Fibroblast of skin of scalp (primary cell): Measurements from ENCODE around the gene HSFX1. TPM values are rescaled to one million over a fixed set of nuclear protein-coding genes. Genes with fewer than 3 reads are reported as not detected.
"Not testable (repeated sequence)": the region's sequence is repeated elsewhere in the genome, so short reads cannot be mapped to it uniquely, and the experiment has no call there.

Experiments used
- DNase-seq: peaks from one replicate; pipeline ENCODE4 v3.0.0-alpha.2; 2013
- polyA plus RNA-seq, 2 experiments: library from polyadenylated mRNA; unstranded; fragments of 120-200 nt; gene quantifications; one replicate each; pipeline ENCODE4 v1.2.1, GENCODE V29; 2013; ENCODE audit not compliant: insufficient read length in 2 of 2

HSFX1 gene, protein sequence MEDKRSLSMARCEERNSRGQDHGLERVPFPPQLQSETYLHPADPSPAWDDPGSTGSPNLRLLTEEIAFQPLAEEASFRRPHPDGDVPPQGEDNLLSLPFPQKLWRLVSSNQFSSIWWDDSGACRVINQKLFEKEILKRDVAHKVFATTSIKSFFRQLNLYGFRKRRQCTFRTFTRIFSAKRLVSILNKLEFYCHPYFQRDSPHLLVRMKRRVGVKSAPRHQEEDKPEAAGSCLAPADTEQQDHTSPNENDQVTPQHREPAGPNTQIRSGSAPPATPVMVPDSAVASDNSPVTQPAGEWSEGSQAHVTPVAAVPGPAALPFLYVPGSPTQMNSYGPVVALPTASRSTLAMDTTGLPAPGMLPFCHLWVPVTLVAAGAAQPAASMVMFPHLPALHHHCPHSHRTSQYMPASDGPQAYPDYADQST
- 0.43 TPM for polyA plus RNA-seq (2013, experiment 1 of 2; ENCODE audit: insufficient read length)
- polyA plus RNA-seq (2013, experiment 2 of 2; ENCODE audit: insufficient read length), result 0.49 TPM

DNA sequence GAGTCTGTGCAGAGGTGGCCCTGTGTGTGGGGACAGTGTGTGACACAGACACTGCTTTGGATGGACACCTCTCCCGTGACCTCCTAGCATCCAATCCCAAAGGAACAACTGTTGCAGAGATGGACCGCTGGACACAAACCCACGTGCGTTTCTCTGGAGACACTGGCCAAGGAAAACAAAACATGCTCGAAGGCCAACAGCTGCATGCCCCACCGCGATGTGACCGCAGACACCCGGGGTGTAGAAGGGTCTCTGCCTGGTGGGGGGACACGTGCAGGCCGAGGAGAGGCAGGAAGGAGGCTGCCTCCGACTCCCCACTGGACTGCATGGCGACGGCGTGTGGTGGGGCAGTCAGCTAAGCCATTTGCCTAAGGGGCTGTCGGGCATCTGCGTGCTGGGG lies at the start of gene HSFX1:
HSFX1 (plus strand) TSS at position 301 of the 400 bp plus-strand sequence. CDS start 614 bp downstream, outside the sequence.
- DNase-seq, result not testable (repeated sequence)

DNA sequence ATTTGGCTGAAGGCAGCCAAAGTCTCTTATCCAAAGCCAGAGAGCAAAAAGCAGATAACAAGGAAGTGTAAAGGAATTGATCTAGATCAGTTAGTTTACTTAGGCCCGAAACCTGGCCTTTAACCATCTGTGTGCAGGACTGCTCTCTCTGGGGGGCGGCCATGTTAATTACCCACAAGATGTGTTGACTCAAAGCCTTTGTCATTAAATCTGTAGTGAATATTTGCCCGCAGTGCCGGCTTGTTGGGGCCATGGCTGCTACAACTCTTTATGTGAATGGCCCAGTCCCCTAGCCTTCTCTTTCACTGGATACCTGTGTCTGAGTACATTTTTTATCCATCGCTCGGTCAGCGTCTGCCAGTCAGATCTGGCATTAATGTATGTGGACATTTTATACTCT lies 46.6 kb upstream of the HSFX1 start:
- not testable (repeated sequence) for DNase-seq

DNA sequence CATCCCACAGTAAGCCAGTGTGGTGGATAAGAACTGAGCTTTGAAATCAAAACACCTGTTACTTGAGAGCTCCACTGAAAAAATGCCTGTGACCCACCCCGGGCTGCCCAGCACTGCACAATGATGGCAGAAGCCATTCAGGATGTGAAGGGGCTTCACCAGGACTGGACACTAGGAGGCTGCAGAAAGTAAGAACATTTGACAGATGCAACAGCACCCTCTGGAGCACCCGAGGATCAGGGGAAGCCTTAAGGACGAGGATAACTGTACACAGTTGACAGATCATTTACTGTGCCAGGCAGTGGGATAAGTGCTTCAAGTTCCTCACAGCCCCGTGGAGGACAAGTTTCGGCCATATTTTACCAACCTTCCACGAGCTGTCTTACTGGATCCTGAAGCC lies 31.6 kb upstream of the HSFX1 start:
- not testable (repeated sequence) for DNase-seq

DNA sequence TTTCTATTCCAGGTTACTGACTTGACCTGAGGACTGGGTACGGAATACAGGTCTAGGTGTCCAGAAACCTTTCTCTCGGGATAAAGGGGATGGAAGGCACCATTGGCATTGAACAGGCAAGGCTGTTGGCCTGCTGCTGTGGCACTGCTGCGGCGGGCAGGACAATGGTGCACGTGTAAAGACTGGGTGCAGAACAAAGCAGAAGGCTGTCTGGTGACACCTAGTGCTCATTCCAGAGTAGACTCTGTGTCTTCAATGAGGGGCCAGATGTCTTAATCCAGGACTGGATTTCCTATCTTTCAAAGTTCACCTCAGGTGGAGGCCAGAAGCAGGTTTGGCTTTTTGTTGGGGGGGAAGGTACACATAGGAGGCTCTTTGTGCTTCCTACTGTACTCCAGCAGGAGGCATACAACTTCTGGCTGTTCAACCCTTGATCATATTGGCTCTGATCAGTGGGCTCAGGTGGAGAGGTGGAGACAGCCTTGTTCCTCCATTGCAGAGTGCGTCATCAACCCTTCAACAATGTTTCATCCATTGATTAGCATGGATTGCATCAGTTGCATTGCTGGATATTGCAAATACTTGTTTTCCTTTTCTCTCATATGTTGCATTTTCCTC lies 27.4 kb upstream of the HSFX1 start:
- not testable (repeated sequence) for DNase-seq

DNA sequence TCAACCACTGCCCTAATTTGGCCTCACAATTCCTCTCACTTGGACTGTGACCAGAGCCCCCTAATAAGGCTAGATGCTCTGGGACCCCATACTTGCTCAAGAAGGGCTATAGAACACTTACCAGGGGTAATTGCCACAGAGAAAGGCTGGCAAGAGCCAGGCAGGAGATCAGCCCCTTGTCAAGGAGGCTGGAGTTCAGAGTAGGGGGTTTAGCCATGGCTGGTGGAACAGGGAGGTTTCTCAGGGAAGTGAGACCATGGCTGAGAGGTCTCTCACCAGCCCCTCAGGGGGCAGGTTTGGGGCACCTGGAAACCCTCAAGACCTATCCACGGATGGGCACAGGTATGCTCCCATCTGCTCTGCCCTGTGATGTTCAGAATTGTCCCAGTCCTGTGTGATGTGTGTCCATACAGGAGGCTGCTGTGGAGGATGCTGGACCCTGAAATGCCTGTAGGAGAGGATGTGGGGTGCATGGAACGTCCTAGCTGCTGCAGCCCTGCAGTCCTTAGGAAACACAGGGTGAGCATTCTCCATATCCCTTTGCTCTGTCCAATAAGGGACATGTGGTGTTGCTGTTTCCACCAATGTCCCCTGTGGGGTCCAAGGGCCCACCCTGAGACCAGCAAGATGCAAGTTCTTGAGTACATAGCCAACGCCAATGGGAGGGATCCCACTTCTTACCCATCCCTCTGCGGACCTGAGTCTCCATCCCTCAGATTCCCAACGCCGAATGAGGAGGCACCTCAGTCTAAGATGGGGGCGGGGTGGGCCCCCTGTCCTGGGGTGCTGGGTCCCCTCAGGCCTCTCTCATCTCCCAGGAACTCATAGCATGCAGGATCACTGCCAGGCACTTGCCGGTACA lies 16.4 kb upstream of the HSFX1 start:
- DNase-seq, result no peak

DNA sequence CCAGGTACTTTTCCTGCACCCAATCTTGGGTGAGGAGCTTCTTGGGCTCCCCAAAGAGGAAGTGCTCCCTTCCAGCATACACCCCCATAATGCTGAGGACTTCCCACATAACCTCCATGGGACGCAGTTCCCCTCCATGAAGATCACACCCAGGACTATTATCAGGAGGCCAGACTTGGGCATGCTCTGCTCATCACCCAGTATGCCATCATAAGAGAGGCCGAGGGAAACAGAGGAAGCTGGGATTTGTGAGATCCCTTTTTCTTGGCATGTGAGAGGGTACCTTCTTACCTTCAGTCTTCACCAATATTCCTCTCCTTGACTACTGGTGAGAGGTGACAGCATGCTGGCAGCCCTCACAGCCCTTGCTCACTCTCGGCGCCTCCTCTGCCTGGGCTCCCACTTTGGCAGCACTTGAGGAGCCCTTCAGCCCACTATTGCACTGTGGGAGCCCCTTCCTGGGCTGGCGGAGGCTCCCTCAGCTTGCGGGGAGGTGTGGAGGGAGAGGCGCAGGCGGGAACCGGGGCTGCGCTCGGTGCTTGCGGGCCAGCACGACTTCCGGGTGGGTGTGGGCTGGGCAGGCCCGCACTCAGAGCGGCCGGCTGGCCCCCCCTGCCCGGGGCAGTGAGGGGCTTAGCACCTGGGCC lies 15.7 kb upstream of the HSFX1 start:
- no peak for DNase-seq

DNA sequence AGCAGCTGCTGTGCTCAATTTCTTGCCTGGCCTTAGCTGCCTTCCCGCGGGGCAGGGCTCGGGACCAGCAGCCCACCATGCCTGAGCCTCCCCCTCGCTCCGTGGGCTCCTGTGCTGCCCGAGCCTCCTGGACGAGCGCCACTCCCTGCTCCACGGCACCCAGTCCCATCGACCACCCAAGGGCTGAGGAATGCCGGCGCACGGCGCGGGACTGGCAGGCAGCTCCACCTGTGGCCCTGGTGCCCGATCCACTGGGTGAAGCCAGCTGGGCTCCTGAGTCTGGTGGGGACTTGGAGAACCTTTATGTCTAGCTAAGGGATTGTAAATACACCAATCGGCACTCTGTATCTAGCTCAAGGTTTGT lies 15.2 kb upstream of the HSFX1 start:
- not testable (repeated sequence) for DNase-seq

DNA sequence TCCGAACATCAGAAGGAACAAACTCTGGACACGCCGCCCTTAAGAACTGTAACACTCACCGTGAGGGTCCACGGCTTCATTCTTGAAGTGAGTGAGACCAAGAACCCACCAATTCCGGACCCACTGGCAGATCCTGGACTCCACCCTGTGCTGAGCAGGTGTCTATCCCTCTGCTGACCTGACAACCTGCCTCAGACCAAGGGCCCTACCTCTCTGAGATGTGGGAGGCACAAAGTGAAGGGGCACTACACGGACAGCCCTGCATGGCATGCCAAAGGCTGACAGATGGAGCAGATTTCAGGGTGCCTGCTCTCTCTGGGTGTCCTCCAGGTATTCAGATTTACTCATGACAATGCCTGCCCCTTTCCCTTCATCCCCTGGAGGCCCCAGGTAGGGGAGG lies 14.0 kb upstream of the HSFX1 start:
- DNase-seq, result no peak

DNA sequence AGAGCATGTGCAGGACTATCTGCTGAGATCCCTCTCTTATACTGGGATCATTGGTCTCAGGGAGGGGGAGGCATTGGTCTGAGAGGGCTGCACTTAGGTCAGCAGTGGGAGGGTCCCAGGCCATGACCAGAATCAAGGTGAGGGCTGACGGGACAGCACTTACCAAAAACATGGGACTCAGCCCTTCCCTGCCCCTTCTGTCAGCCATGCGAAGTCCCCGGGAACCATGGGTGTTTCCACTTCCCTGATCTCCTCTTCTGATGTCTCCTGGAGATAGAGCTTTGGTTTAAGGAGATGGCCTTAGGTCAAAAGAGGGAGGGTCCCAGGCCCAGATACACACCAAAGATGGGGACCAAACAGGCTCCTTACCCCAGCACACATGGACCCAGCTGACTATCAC lies 12.9 kb upstream of the HSFX1 start:
- no peak for DNase-seq

DNA sequence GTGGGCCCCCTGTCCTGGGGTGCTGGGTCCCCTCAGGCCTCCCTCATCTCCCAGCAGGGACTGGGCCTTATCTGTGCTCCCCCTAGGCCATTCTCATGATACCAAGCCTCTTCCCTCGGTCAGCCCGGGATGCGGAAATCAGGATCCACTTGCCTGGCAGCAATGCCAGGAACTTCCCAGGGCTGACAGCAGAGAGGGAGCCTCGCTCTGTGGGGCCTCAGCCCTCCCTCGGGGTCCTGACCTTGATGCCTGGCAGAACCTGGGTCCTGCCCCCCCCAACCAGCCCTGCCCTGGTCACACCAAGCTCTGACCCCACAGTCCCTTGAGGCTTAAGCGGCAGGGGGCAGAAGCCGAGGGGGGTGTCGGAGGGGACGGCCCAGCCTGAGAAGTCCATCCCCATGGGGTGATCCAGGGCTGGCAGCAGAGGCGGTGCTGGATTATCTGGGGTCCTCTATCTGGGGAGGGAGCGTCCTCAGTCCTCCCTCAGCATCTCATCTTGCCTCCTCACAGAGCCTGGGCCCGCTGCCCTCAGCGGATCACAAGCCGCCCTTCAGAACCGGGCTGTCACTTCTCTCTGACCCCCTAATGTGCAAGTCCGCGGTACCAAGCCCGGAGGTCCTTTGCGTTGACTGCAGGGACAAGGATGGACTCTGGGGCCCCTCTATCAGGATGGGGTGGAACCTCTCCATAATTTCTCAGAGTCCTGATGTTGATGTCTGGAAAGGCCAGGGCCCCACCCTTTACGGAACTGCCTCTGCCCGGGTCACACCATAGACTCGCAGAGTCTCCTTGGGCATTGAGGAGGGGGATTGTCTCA lies 11.8 kb upstream of the HSFX1 start:
- not testable (repeated sequence) for DNase-seq

DNA sequence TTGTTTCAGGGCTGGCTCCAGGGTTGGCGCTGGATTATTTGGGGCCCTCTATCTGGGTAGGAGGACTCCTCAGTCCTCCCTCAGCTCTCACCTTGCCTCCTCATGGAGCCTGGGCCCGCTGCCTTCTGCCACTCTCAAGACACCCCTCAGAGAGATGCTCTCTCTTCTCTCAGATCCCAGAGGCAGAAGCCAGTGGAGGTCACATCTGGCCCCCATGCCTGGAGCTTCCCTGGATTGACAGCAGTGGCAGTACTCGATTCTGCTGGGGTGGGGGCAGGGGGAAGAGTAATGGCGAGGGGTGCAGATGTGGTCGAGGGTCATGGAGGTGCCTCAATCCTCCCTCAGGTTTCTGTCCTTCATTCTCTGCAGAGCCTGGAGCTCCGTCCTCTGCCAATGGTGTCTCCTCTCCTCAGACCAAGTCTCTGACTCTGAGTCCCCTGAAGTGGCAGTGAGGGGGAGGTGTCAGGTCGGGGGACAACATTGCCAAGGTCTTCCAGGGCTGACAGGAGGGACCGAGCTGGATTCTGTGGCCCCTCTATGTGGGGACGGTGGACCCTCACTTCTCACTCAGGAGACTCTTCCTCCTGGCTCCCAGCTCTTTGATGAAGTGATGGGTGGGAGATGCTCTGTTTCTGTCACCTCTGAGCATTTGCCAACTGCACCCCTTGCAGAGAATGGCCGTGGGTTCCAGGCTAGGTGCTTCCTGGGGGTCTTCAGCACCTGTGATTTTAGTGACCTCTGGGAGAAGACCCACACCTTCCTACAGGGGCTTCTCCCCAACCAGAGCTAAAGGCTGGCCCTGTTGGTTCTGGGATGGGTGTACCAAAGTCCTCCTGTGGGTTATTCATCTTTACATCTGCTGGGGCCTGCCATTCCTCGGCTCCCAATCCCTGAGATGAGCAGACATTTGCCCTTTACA lies 10.9 kb upstream of the HSFX1 start:
- DNase-seq, result no peak

DNA sequence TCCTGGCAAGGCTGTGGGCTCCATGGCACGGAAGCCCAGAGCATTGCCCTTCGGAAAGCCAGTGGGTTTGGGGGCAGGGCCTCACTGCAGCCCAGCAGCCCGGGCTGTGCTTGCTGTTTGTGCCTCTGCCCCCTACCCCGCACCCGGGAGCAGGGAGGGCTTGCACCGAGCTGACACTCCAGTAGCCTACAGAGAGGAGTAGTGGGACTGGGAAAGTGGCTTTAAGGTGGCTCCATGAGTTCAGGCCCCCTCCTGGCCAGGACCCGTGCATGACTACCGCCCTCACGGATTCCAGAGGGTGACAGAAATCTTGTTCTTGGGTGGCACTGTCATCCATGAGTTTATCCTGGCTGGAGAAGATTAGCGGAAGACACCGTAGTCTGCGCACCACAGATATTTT lies 3.5 kb upstream of the HSFX1 start:
- DNase-seq, result not testable (repeated sequence)

DNA sequence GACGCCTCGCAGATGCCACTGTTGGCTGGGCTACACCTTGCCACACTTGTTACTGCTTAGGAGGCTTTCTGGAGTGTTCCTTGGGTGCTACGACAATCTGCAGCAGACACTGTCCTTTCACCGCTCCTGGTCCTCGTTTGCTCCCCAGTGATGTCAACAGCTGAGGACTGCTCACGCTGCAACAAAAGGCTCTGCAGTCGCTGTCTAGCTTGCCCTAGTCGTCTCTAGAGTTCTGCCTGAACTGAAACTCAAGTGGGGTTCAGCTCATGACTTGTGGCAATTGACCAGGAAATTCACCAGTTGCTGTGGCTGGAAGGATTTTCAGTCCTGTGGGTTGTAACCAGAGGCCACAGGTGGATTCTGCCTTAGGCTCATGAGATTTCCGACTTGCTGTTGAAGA lies 842 bp upstream of the HSFX1 start:
- not testable (repeated sequence) for DNase-seq

DNA sequence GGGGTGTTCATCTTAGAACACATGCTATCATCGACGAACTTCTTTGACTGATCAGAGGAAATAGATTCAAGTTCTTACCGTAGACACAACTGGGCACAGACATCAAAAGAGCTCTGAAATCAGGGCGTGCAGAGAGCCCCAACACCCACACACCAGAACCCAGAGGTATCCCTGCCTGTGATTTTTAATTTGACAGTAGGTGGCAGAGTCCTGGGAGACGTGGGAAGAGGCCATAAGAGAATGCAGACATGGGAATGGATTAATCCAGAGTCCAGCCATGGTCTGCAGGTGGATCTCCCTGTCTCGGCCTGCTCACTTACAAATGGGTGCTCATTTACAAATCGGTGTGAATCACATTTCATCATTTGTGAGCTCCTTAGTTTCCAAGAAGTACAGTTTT lies 4.1 kb downstream of the HSFX1 start:
- not testable (repeated sequence) for DNase-seq

DNA sequence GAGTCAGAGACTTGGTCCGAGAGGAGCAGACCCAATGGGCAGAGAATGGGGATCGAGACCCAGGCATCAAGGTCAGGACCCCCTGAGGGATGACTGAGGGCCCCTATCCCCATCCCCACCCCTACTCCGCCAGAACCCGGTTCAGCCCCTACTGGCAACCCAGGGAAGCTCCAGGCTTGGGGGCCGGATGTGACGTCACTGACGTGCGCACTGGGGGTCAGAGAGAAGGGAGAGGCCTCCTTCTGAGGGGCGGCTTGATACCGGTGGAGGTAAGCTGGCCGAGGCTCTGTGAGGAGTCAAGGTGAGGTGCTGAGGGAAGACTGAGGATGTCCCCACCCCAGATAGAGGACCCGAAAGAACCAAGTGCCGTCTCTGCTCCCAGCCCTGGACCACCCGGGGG lies 7.9 kb downstream of the HSFX1 start, which contains the start of gene MAGEA9:
MAGEA9 (plus strand) TSS at position 204 of the 400 bp plus-strand sequence. CDS start 4,281 bp downstream, outside the sequence.
- not testable (repeated sequence) for DNase-seq

DNA sequence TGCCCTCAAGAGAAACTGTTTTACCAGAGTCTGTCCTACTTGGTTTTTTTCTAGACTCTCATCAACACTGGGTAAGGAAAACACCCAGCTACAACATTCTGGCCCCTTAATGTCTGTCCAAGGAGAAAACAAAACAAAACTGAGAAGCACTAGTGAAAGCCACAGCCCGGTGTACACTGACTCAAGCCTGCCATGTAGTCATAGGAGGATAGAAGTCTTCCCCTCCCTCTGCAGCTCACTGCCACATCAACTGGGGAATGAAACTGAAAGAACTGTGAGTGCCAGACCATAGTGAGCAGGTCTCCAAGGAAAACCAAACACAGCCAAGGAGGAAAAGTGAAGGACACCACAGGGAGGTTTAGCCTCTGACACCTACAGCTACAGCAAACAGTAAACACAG lies 21.7 kb downstream of the HSFX1 start:
- DNase-seq, result not testable (repeated sequence)

DNA sequence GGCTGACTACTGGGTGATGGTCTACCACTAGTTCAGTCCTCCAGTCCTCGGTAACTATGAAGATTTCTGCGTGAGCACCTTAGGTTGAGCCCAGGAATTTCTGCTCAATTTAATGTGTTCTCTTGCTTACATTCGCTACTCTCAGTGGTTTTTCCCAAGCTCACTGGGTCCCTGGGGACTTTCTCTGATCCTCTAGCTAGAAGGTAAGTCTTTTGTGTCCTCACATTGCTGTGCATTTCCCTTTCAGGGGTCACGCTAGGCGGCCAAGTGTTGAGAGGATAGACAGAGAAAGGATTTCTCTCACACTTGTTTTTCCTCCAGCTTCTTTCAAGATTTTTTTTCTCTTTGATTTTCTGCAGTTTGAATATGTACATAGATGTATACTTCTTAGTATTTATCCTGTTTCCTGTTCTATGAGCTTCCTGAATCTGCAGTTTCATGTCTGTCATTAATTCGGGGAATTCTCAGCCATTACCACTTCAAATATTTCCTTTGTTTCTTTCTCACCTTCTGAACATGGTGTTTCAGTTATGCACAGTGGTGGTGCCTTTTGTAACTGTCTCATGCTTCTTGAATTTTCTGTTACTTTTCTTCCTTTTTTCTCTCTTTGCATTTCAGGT lies 25.3 kb downstream of the HSFX1 start:
- DNase-seq, result no peak

DNA sequence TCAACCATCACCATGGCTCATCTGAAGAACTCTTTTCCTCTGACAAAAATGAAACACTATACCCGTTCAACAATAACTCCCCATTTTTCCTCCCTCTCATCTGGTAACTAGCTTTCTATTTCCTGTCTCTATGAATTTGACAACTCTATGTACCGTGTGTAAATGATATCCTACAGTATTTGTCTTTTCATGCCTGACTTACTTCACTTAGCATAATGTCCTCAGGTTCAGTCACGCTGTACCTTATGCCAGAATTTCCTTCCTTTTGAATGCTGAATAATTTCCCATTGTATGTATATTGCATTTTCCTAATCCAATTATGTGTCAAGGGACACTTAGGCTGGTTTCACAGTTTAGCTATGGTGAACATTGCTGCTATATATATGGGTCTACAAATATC lies 26.1 kb downstream of the HSFX1 start:
- DNase-seq, result no peak

DNA sequence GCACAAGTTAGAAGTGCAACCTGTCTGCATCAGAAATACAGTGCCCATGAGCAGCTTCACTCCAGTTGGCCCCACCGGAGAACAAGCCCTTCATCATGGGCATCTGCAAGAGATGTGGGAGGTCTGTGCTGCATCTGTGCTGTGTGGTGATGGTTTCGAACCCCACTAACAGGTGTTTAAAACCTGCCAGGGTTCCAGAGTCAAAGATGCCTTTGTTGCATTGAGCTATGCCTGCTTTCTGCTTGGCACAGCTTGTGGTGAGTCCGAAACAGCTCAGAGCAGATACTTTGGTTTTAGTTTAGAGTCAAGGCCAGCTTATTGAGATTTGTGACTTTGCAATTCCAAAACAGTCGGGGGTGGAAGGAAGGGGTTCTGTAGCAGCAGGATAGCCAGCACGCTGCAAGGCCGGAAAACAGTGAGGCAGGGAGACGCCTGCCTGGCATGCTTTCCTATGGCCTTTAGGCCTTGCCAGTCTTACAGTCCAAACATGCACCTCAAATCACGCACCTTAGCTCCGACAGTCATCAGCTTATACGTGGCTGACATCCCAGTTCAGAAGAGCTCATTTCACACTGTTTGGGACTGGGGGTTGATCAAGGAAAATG lies 29.7 kb downstream of the HSFX1 start:
- DNase-seq, result no peak
